Smooth muscle cell (in vitro differentiated cells): ENCODE results near the gene SPATA16. TPM values are rescaled to one million over a fixed set of nuclear protein-coding genes. Genes with fewer than 3 reads are reported as not detected.
A peak's percentile ranks its signal among the peaks of the same experiment; 100 is the strongest.

Experiments
- DNase-seq: peaks from one replicate; lab custom pipeline; 2025; ENCODE audit not compliant: unreplicated experiment; lab: John Stamatoyannopoulos, UW
- H2AFZ ChIP-seq: fragments of 200-600 bp; sonication (generic); 2 replicates; pipeline ENCODE4 v1.6.0; 2016; ENCODE audit warnings: antibody characterized with exemption, low read depth, mild to moderate bottlenecking
- H3F3A ChIP-seq: fragments of 200-600 bp; sonication (generic); 2 replicates; pipeline ENCODE4 v1.6.0; 2017; ENCODE audit warnings: antibody characterized with exemption, low read depth
- H3K27ac ChIP-seq: fragments of 200-600 bp; sonication (generic); 2 replicates; pipeline ENCODE4 v1.5.1; 2016; ENCODE audit warnings: low read depth, mild to moderate bottlenecking
- H3K27me3 ChIP-seq: fragments of 200-600 bp; sonication (generic); 2 replicates; pipeline ENCODE4 v1.6.1; 2016; ENCODE audit warnings: low read depth, mild to moderate bottlenecking
- H3K36me3 ChIP-seq: fragments of 200-600 bp; sonication (generic); 2 replicates; pipeline ENCODE4 v1.5.1; 2016; ENCODE audit warnings: low read depth
- H3K4me1 ChIP-seq: fragments of 200-600 bp; sonication (generic); 2 replicates; pipeline ENCODE4 v1.5.1; 2016; ENCODE audit warnings: low read depth
- H3K4me2 ChIP-seq: fragments of 200-600 bp; sonication (generic); 2 replicates; pipeline ENCODE4 v1.6.0; 2016; ENCODE audit warnings: mild to moderate bottlenecking
- H3K4me3 ChIP-seq: fragments of 200-600 bp; sonication (generic); 2 replicates; pipeline ENCODE4 v1.5.1; 2016; ENCODE audit warnings: mild to moderate bottlenecking
- H3K79me2 ChIP-seq: fragments of 200-600 bp; sonication (generic); 2 replicates; pipeline ENCODE4 v1.6.0; 2016; ENCODE audit warnings: low read depth, mild to moderate bottlenecking
- H3K9ac ChIP-seq: fragments of 200-600 bp; sonication (generic); 2 replicates; pipeline ENCODE4 v1.6.0; 2016; ENCODE audit warnings: low read depth
- H3K9me3 ChIP-seq: fragments of 200-600 bp; sonication (generic); replicated peaks from 2 replicates; pipeline ENCODE4 v1.5.1; 2016; ENCODE audit warnings: low read depth
- H4K20me1 ChIP-seq: fragments of 200-600 bp; sonication (generic); 2 replicates; pipeline ENCODE4 v1.6.0; 2016; ENCODE audit warnings: low read depth
- CTCF ChIP-seq: fragments of 200-600 bp; sonication (generic); IDR thresholded peaks from 2 replicates; pipeline ENCODE4 v1.5.1; 2017; ENCODE audit warnings: borderline replicate concordance, mild to moderate bottlenecking, antibody characterized with exemption; ENCODE audit not compliant: insufficient read depth, poor library complexity, severe bottlenecking
- WGBS: methylation state at CpG from one replicate; pipeline ENCODE4 v1.1.7; 2016; ENCODE audit warnings: low lambda C conversion rate; 5-methylcytosine and 5-hydroxymethylcytosine counted together
- polyA plus RNA-seq: library from polyadenylated mRNA; unstranded; fragments of >200 nt; fragmentation: Nextera tagmentation; extraction: Ambion mirVana; gene quantifications from 2 replicates; pipeline ENCODE4 v1.2.1, GENCODE V29; 2016
- total RNA-seq: library from RNA; depleted of rRNA; stranded (reverse); fragments of >200 nt; gene quantifications from 2 replicates; pipeline ENCODE4 v1.2.3, GENCODE V29; 2014

The SPATA16 gene
- total and polyA plus RNA-seq, 2 experiments from 2014 or later = not detected

- TF ChIP-seq CTCF = no peak
- H3K9me3 ChIP-seq = no peaks in the 10 kb centered on the region
- no peaks in the 10 kb centered on the region for H3K4me1 ChIP-seq
- H3F3A ChIP-seq = no peaks in the 10 kb centered on the region
- no peak overlapping the region for H3K4me3 ChIP-seq
- no peaks in the 10 kb centered on the region for H3K36me3 ChIP-seq
- no peaks in the 10 kb centered on the region for H3K27me3 ChIP-seq
- no peak for DNase-seq
- H4K20me1 ChIP-seq = no peaks in the 10 kb centered on the region
- no peak overlapping the region for H3K4me2 ChIP-seq
- H3K9ac ChIP-seq = no peak overlapping the region
- H3K79me2 ChIP-seq = no peaks in the 10 kb centered on the region
- no peak overlapping the region for H3K27ac ChIP-seq
- peak overlapping the region; percentile 46 for H2AFZ ChIP-seq
- WGBS = 16% methylated on average over 4 of the region's 4 CpGs
Observed at GRCh38 chr3:172877011-172877410, 264.0 kb downstream of the SPATA16 start.

- no peak for DNase-seq
- no peaks in the 10 kb centered on the region for H3K4me1 ChIP-seq
- H3K79me2 ChIP-seq = no peaks in the 10 kb centered on the region
- no peaks in the 10 kb centered on the region for H4K20me1 ChIP-seq
- H3K9me3 ChIP-seq = no peaks in the 10 kb centered on the region
- H3K9ac ChIP-seq = no peak overlapping the region
- no peak overlapping the region for H3K4me3 ChIP-seq
- H2AFZ ChIP-seq = peak overlapping the region; percentile 46
- H3K27me3 ChIP-seq = no peaks in the 10 kb centered on the region
- H3K4me2 ChIP-seq = peak overlapping the region; percentile 14
- TF ChIP-seq CTCF = no peak
- H3K27ac ChIP-seq = no peak overlapping the region
- 57% methylated on average over 3 of the region's 3 CpGs for WGBS
- H3F3A ChIP-seq = no peaks in the 10 kb centered on the region
- no peaks in the 10 kb centered on the region for H3K36me3 ChIP-seq
Observed at GRCh38 chr3:172876297-172876696, 264.7 kb downstream of the SPATA16 start.

GRCh38 chr3:172875039-172875438, 266.0 kb downstream of the SPATA16 start:
- no peak overlapping the region for H3K4me3 ChIP-seq
- H4K20me1 ChIP-seq = no peaks in the 10 kb centered on the region
- WGBS = 96% methylated on average over 1 of the region's 1 CpG
- H3K27ac ChIP-seq = no peak overlapping the region
- no peaks in the 10 kb centered on the region for H3K9me3 ChIP-seq
- H3K36me3 ChIP-seq = no peaks in the 10 kb centered on the region
- H3K4me1 ChIP-seq = no peaks in the 10 kb centered on the region
- DNase-seq = no peak
- no peak for TF ChIP-seq CTCF
- H2AFZ ChIP-seq = no peak overlapping the region
- H3K4me2 ChIP-seq = no peak overlapping the region
- H3K27me3 ChIP-seq = no peaks in the 10 kb centered on the region
- H3F3A ChIP-seq = peaks cover 4% of the 10 kb centered on the region
- H3K9ac ChIP-seq = no peak overlapping the region
- H3K79me2 ChIP-seq = no peaks in the 10 kb centered on the region

GRCh38 chr3:172869784-172870518, 271.1 kb downstream of the SPATA16 start:
- Histone ChIP-seq H3K36me3 (no peaks in the 10 kb centered on the region), H2AFZ (peak overlapping the region; percentile 79), H3F3A (peaks cover 4% of the 10 kb centered on the region), H3K4me2 (peak overlapping the region; percentile 40), H3K79me2 (no peaks in the 10 kb centered on the region), H3K4me1 (no peaks in the 10 kb centered on the region), H4K20me1 (no peaks in the 10 kb centered on the region), H3K27me3 (no peaks in the 10 kb centered on the region), H3K4me3 (no peak overlapping the region), H3K9me3 (no peaks in the 10 kb centered on the region), H3K9ac (no peak overlapping the region), H3K27ac (peak overlapping the region; percentile 59)
- no peak for DNase-seq
- no peak for TF ChIP-seq CTCF
- WGBS = 73% methylated on average over 3 of the region's 3 CpGs
